ENCODE measurements around the gene NR6A1. TPM values are rescaled to one million over a fixed set of nuclear protein-coding genes. Genes with fewer than 3 reads are reported as not detected.
A peak's percentile ranks its signal among the peaks of the same experiment; 100 is the strongest.

Gene NR6A1
- total RNA-seq, 1 experiment from 2014 or later: 2.0 TPM

DNA sequence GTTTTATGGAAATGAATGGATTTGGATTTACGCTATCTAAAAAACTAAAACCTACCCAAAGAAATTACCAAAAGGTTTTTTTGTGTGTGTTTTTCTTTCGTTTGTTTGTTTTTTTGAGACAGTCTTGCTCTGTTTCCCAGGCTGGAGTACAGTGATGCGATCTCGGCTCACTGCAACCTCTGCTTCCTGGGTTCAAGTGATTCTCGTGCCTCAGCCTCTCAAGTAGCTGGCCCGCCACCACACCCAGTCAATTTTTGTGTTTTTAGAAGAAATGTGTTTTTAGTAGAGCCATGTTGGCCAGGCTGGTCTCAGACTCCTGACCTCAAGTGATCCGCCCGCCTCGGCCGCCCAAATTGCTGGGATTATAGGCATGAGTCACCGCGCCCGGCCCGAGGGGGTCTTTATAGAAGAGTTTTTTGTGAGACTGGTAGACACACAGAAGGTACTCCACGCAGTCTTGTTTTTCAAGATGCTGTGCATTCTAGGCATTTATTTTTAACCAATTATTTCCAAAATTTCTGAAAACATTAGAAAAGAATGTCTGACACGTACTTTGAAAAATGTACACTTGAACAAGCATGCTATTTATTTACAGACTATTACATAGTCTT is 75.7 kb downstream of the NR6A1 start:
- peak; percentile 73 for DNase-seq (ENCODE audit: low read depth)

- DNase-seq (ENCODE audit: low read depth): peak; percentile 21
Observed at GRCh38 chr9:124694414-124695279, 76.5 kb downstream of the NR6A1 start.

DNA sequence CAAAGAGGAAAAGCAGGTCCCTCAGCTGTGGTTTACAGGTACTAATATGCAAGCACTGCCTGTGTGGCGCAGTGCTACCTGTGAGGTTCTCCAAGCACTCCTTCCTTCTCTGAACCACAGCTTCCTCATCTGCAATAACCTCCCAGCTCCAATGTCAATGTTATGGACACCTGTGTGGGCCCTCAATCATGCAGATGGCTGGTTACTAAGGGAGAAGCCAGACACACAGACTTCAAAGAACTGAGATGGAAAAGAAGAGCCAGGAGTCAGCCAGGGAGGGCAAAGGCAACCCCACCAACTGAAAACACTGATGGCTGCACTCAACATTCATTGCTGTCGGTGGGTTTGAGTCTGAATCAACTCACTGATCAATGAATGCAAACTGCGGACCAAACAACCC is 77.7 kb downstream of the NR6A1 start:
- DNase-seq (ENCODE audit: low read depth): no peak

DNA sequence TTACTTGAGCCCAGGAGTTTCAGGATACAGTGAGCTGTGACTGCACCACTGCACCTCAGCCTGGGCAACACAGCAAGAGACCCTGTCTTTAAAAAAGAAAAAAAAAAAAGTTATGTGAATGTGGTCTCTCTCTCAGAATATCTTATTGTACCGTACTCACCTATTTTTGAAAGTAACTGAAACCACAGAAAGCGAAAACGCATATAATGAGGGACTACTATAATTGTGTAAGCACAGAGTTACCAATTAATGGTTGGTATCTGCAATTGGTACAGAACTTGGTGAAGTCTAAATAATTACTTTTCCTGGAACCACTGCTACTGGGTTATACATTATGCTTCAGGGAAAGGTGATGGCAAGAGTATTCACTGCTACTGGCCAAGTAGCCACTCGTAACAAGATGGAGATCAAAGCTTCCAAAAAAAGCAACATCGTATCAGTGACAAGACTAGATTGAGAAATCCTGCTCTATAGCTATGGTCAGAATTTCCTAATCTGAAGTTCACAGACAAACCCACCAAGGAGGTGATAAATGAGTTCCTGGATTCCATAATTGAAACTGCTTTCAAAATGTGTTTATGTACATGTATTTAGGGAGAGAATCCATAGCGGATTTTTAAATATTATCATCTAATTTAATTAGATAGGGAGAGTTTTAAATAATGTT is 82.7 kb downstream of the NR6A1 start:
- DNase-seq (ENCODE audit: low read depth): no peak

DNA sequence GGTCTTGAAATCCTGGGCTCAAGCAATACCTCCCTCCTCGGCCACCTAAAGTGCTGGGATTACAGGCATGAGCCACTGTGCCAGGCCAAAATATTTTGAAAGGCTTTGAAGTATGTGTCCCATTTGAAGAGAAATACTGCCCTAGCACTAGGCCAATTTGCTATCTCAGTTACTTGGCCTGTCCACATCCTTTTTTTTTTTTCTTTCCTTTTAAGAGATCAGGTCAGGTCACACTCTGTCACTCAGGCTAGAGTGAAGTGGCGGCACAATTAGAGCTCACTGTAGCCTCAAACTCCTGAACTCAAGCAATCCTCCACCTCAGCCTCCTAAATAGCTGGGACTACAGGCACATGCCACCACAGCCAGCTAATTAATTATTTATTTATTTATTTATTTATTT is 84.2 kb downstream of the NR6A1 start:
- no peak for DNase-seq (ENCODE audit: low read depth)

GRCh38 chr9:124685217-124685616 is 85.9 kb downstream of the NR6A1 start:
- no peak for DNase-seq (ENCODE audit: low read depth)

GRCh38 chr9:124684169-124684568 is 86.9 kb downstream of the NR6A1 start:
- no peak for DNase-seq (ENCODE audit: low read depth)

- DNase-seq (ENCODE audit: low read depth): no peak
Observed at GRCh38 chr9:124683043-124683442, 88.1 kb downstream of the NR6A1 start.

GRCh38 chr9:124680714-124681390 is 90.3 kb downstream of the NR6A1 start:
- DNase-seq (ENCODE audit: low read depth): no peak

DNA sequence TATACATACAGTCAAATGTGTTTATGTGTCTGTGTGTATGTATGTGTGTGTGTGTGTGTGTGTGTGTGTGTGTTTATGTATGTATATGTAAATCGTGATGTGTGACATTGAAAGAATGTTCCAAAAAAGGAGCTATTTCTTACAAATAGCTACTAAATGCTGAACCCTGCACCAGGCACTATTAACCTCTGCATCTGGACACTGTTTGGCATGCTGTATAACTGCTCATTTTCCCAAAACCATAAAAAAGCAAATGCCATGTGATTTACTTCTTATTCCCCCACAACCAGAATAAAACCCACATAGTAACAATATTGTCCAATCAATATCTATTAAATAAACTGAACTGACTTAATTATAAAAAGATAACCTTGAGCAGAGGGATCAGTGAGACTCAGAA is 91.1 kb downstream of the NR6A1 start:
- DNase-seq (ENCODE audit: low read depth): no peak

GRCh38 chr9:124676159-124676551 is 95.0 kb downstream of the NR6A1 start:
- no peak for DNase-seq (ENCODE audit: low read depth)

DNA sequence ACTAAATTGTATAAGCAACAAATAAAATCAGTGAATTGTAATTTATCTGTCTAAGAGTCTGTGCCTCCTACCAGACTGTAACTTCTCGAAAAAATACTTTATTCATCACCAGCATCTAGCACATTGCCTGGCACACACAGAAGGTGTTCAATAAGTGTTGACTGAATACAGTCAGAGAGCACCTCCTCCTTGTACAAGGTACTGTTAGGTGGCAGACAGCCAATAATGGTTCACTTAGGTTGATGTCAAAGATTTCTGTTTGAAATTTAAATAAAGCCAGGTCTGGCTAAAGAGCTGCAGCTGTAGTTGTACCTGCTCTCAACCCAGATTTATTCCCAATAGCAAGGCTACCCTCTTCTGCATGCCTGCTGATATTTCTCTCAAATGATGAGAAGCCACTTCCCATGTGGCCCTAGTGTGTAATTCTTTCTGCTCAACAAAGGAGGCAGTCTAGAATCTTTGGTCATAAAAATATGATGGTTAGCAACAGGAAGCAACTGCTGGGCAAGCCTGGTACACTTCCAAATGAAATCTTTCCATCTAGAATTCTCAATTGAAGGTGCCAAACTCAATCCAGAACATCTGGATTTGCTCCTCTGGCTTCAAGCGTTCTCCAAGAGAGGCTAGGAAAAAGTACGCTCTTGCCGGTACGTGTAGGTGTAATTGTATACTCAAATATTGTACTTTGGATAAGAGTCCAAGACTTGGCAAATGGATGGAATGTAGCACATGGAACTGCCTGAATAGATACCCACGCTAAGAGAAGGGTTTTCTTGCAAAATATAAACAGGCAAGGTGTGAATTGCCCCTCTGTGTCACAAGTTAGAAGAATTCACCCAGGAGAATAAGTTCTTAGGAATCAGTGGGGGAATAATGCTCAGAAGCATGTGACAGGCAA is 95.6 kb downstream of the NR6A1 start:
- no peak for DNase-seq (ENCODE audit: low read depth)

DNA sequence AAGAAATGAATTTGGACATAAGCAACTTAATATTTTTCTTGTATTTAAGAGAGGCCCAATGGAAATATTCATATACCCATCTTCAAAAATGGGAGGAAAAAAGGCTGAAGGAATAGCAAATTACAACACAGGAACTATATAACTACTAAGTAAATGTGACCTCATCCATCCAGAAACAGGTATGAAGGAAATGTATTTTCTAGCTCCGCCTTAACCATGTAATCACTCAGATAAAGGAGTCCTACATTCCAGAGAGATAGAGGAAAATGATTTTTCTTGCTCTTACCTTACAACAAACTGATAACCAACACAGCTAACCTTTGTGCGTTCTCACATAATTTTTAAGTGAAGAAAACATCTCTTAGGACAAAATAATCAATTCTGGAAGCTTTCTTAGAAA is 96.5 kb downstream of the NR6A1 start:
- DNase-seq (ENCODE audit: low read depth): no peak

GRCh38 chr9:124673063-124673462 is 98.0 kb downstream of the NR6A1 start:
- DNase-seq (ENCODE audit: low read depth): peak; percentile 42

- no peak for DNase-seq (ENCODE audit: low read depth)
Observed at GRCh38 chr9:124671861-124672260, 99.2 kb downstream of the NR6A1 start.

DNA sequence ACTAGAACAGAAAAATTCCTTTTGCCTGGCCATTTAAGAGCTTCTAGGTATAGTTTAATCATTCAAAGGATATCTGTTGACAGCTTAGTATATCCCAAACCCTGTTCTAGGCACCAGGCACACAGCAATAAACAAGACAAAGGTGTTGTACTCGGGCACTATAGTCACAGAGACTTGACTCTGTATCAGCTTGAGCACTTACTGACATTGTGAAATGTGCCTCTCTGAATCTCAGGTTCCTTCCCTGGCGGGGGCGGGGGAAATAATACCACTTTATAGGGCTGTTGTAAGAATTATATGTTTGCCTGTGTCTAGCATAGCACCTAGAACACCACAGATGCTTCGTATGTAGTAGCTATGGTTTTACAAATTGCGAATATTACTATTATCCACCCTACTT is 104.5 kb downstream of the NR6A1 start:
- DNase-seq (ENCODE audit: low read depth): no peak

GRCh38 chr9:124665391-124666058 is 105.6 kb downstream of the NR6A1 start:
- DNase-seq (ENCODE audit: low read depth): peak; percentile 83

- no peak for DNase-seq (ENCODE audit: low read depth)
Observed at GRCh38 chr9:124664143-124664542, 107.0 kb downstream of the NR6A1 start.

DNA sequence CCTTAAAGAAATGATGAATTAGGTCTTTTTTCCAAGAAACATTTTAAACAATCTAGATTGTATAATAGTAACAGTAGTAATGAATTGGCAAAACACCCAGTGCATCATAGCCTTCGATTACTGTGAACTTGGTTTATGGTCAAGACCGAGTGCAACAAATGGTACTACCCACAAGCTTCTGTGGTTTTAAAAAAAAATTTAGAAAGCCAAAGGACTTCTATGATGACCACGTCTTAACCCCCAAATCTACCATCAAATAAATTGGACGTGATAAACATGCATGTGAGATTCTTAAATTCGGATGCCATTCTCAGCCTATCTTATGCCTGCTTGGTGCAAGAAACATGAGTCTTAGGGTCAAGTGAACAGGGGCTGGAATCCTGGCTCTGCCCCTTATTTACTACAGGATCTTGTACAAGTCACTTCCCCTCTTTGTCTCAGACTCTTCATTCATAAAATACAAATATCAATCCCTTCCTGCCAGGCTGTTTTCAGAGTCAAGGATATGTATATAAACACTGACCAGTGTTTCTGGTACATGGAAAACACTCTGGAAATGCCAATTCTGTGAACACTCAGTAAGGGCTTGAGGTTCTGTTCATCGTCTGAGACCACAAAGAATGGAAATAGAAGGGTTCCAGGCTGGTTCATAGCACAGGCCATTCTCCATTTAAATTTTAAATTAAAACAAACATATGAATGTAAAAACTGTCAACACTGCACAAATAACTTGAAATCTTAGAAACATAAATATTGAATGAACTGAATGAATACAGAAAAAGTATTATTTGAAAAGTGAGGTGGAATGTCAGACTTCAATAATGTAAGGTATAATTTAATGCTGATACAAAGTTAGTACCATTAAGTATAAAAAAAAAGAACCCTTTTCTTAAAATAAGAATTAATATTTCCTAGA is 107.8 kb downstream of the NR6A1 start:
- no peak for DNase-seq (ENCODE audit: low read depth)
